K562 (cell line): ENCODE data around the gene VRK2. TPM values are rescaled to one million over a fixed set of nuclear protein-coding genes. Genes with fewer than 3 reads are reported as not detected.

Experiments used
- CREB3L1 ChIP-seq: fragments of 450-650 bp; IDR thresholded peaks from 2 replicates; pipeline ENCODE4 v1.6.1; 2014; ENCODE audit warnings: low read depth, mild to moderate bottlenecking, moderate library complexity, borderline replicate concordance
- CTBP1 ChIP-seq: fragments of 450-650 bp; IDR thresholded peaks from 2 replicates; pipeline ENCODE4 v1.6.1; 2016; ENCODE audit warnings: borderline replicate concordance
- CTCFL ChIP-seq: IDR thresholded peaks from 2 replicates; pipeline ENCODE4 v1.6.1; 2011; ENCODE audit warnings: borderline replicate concordance, low read depth, mild to moderate bottlenecking, moderate library complexity, low read length; ENCODE audit not compliant: insufficient read depth, poor library complexity, severe bottlenecking
- ELF1 ChIP-seq: fragments of 200-800 bp; sonication (Bioruptor generic); IDR thresholded peaks from 2 replicates; pipeline ENCODE4 v1.6.1; 2016; ENCODE audit warnings: missing genetic modification characterization, missing compliant biosample characterization
- FOS ChIP-seq: IDR thresholded peaks from 3 replicates; pipeline ENCODE4 v1.6.1; 2011; ENCODE audit not compliant: insufficient read length; ENCODE audit errors: extremely low read depth
- FOXA1 ChIP-seq: fragments of 450-650 bp; IDR thresholded peaks from 2 replicates; pipeline ENCODE4 v1.6.1; 2016; ENCODE audit warnings: mild to moderate bottlenecking, borderline replicate concordance
- GATAD2B ChIP-seq: fragments of 450-650 bp; IDR thresholded peaks from 2 replicates; pipeline ENCODE4 v1.6.1; 2017; ENCODE audit warnings: mild to moderate bottlenecking, borderline replicate concordance
- HDAC3 ChIP-seq: fragments of 450-650 bp; IDR thresholded peaks from 2 replicates; pipeline ENCODE4 v1.6.1; 2018; ENCODE audit warnings: borderline replicate concordance, mild to moderate bottlenecking, moderate library complexity; ENCODE audit not compliant: partially characterized antibody
- HNRNPH1 ChIP-seq: fragments of 200-400 bp; formaldehyde crosslinking; optimal IDR thresholded peaks from 2 replicates; pipeline ENCODE3; 2017; ENCODE audit warnings: low read depth, mild to moderate bottlenecking, low read length, moderate library complexity
- ILF3 ChIP-seq: fragments of 450-650 bp; IDR thresholded peaks from 2 replicates; pipeline ENCODE4 v1.6.1; 2018; ENCODE audit warnings: antibody characterized with exemption, mild to moderate bottlenecking, moderate library complexity, borderline replicate concordance
- MCM5 ChIP-seq: fragments of 450-650 bp; IDR thresholded peaks from 2 replicates; pipeline ENCODE4 v1.6.1; 2016; ENCODE audit warnings: low read depth
- MIER1 ChIP-seq: fragments of 450-650 bp; IDR thresholded peaks from 2 replicates; pipeline ENCODE4 v1.6.1; 2016; ENCODE audit warnings: antibody characterized with exemption, mild to moderate bottlenecking, low read depth
- MXI1 ChIP-seq: IDR thresholded peaks from 2 replicates; pipeline ENCODE4 v1.6.1; 2011; ENCODE audit warnings: low read depth, mild to moderate bottlenecking, improper control_type of control experiment, low read length
- PATZ1 ChIP-seq: fragments of 250-450 bp; sonication (Bioruptor Pico); IDR thresholded peaks from 2 replicates; pipeline ENCODE4 v1.5.0; 2020; ENCODE audit warnings: mild to moderate bottlenecking, borderline replicate concordance
- PHF8 ChIP-seq: fragments of 200-600 bp; sonication (generic); IDR thresholded peaks from 2 replicates; pipeline ENCODE4 v1.6.1; 2012; ENCODE audit warnings: mixed run types, mild to moderate bottlenecking, inconsistent platforms, low read length, moderate library complexity, borderline replicate concordance
- SETDB1 ChIP-seq: IDR thresholded peaks from one replicate; pipeline ENCODE4 v1.6.1; 2012; ENCODE audit warnings: low read length, control low read depth, inconsistent platforms
- SIN3A ChIP-seq, 2 experiments: fragments of 150-350 bp in 1 of 2; IDR thresholded peaks; 2 replicates each; pipeline ENCODE4 v1.6.1; 2011 to 2016; ENCODE audit warnings: borderline replicate concordance in 2 of 2, low read depth in 2 of 2, low read length in 2 of 2, mild to moderate bottlenecking in 2 of 2, moderate library complexity in 2 of 2; ENCODE audit not compliant: control insufficient read depth in 1 of 2
- SIX5 ChIP-seq, 2 experiments: IDR thresholded peaks; 2 replicates each; pipeline ENCODE4 v1.6.1; 2011; ENCODE audit warnings: low read length in 2 of 2, borderline replicate concordance in 1 of 2, low read depth in 1 of 2, mild to moderate bottlenecking in 1 of 2, moderate library complexity in 1 of 2; ENCODE audit not compliant: insufficient read depth in 1 of 2
- SMARCC2 ChIP-seq: fragments of 450-650 bp; IDR thresholded peaks from 2 replicates; pipeline ENCODE4 v1.6.1; 2017; ENCODE audit warnings: antibody characterized with exemption, moderate library complexity, mild to moderate bottlenecking, low read depth
- ZBTB17 ChIP-seq: fragments of 450-650 bp; formaldehyde crosslinking; IDR thresholded peaks from 2 replicates; pipeline ENCODE4 v1.4.0; 2020; ENCODE audit warnings: mild to moderate bottlenecking
- ZNF316 ChIP-seq: fragments of 450-650 bp; IDR thresholded peaks from 2 replicates; pipeline ENCODE4 v1.6.1; 2016
- ZNF324 ChIP-seq: fragments of 250-450 bp; sonication (Bioruptor Pico); IDR thresholded peaks from 2 replicates; pipeline ENCODE4 v1.4.0; 2020; ENCODE audit warnings: mild to moderate bottlenecking
- ZNF586 ChIP-seq: fragments of 450-650 bp; formaldehyde crosslinking; conservative IDR thresholded peaks from 2 replicates; pipeline ENCODE4 v1.4.0; 2020; ENCODE audit warnings: mild to moderate bottlenecking, moderate library complexity
- polyA plus RNA-seq, 8 experiments: library from polyadenylated mRNA; depleted of rRNA in 4 of 8; stranded (reverse) in 5 of 8; unstranded in 3 of 8; fragments of >200 nt; fragmentation: Nextera tagmentation in 2 of 8; fragmentation: Illumina TruSeq in 1 of 8; extraction: Ambion mirVana in 2 of 8; extraction: Trizol in 1 of 8; gene quantifications; 2 replicates each; pipeline versions ENCODE4 v1.2.1 to v1.2.3, GENCODE V29; 2011 to 2014; ENCODE audit warnings: inconsistent platforms in 1 of 8, missing spikeins in 1 of 8
- total RNA-seq, 7 experiments: library from RNA; depleted of rRNA in 6 of 7; stranded (reverse); fragments of >200 nt in 6 of 7; fragmentation: Illumina TruSeq in 2 of 7; extraction: Trizol in 2 of 7; gene quantifications; 2 replicates each; pipeline versions ENCODE4 v1.2.1 to v1.2.3, GENCODE V29; 2011 to 2021; ENCODE audit warnings: low replicate concordance in 1 of 7

VRK2 gene
- total and polyA plus RNA-seq, 9 of the 15 experiments (the other 6 are each of a cell fraction or from before 2014, with no cell fraction given), result 22.6 to 49.2 (median 36.2) TPM

- no peak for TF ChIP-seq ZNF316
- TF ChIP-seq ELF1 (tag), result peak; percentile 89
- TF ChIP-seq PHF8, result peak; percentile 92
- peak; percentile 38 to 51; a peak in 2 of 4 replicates for TF ChIP-seq SIN3A (IDR thresholded peaks at IDR 0.05; ENCODE audit: borderline replicate concordance in 2 of 2, control insufficient read depth in 1 of 2, low read depth in 2 of 2, low read length in 2 of 2)
- no peak for TF ChIP-seq ZNF586 (CRISPR knock-in tag)
- TF ChIP-seq CTCFL, result no peak
- no peak for TF ChIP-seq MCM5
- TF ChIP-seq MIER1, result no peak
- no peak for TF ChIP-seq ZNF324 (CRISPR knock-in tag)
- no peak; the same call in 1 of the 2 replicates for TF ChIP-seq ILF3
- TF ChIP-seq CTBP1, result peak; percentile 85
- no peak for TF ChIP-seq GATAD2B
- no peak for TF ChIP-seq FOS
- TF ChIP-seq HNRNPH1, result no peak
- TF ChIP-seq SMARCC2, result no peak
- no peak; the same call in 1 of the 2 replicates for TF ChIP-seq ZBTB17 (CRISPR knock-in tag)
- TF ChIP-seq SIX5 (IDR thresholded peaks at IDR 0.05; ENCODE audit: borderline replicate concordance in 1 of 2, insufficient read depth in 1 of 2, low read depth in 1 of 2, low read length in 2 of 2), result no peak
- TF ChIP-seq FOXA1, result no peak
- TF ChIP-seq MXI1, result no peak
- TF ChIP-seq HDAC3, result no peak
- no peak for TF ChIP-seq PATZ1 (CRISPR knock-in tag)
- no peak for TF ChIP-seq SETDB1
- peak; percentile 41; the same call in 1 of the 2 replicates for TF ChIP-seq CREB3L1
Observed at GRCh38 chr2:58046585-58047372, at the start of gene VRK2 (continued).
